Uterus (tissue), 2 donors: ENCODE data around the gene CAPN7.

Experiments used
- CTCF ChIP-seq, 4 experiments: fragments of 200-600 bp in 2 of 4; fragments of 450-650 bp in 2 of 4; sonication (generic) in 2 of 4; IDR thresholded peaks; one replicate each; pipeline ENCODE4 v1.5.1; 2016 to 2019; ENCODE audit warnings: antibody characterized with exemption in 4 of 4, mild to moderate bottlenecking in 2 of 4, moderate library complexity in 1 of 4
- POLR2A ChIP-seq, 2 donors: fragments of 450-650 bp; IDR thresholded peaks; one replicate each; pipeline ENCODE4 v1.6.1; 2016; ENCODE audit warnings: antibody characterized with exemption in 2 of 2, mild to moderate bottlenecking in 1 of 2, moderate library complexity in 1 of 2

GRCh38 chr3:15253023-15253697 is 47.1 kb downstream of the CAPN7 start:
- TF ChIP-seq CTCF (IDR thresholded peaks at IDR 0.05) (no peak), POLR2A (IDR thresholded peaks at IDR 0.05) (no peak)
